ENCODE measurements around the gene SEC16A.

DNA sequence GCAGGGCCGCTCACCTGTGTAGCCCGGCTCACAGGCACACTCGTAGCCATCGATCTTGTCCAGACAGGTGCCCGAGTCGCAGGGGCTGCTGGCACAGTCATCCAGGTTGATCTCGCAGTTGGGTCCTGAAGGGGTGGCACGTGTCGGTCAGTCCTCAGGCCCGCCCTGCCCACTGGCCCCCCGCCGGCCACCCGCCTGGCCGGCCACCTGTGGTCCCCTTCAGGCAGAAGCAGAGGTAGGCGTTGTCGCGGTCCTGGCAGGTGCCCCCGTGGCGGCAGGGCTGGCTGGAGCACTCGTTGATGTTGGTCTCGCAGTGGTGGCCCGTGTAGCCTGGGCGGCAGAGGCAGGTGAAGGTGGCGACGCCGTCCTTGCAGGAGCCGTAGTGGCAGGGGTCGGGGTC lies 32.4 kb upstream of the SEC16A start:
- no peak for TF ChIP-seq CTCF (conservative IDR thresholded peaks at IDR 0.05; ENCODE audit: low read length)
- no peak for TF ChIP-seq EZH2phosphoT487 (IDR thresholded peaks at IDR 0.05; ENCODE audit: borderline replicate concordance, low read depth, low read length)

Data from OCI-LY7 (cell line).